HCT116 (cell line): ENCODE measurements around the gene PRR9. TPM values are rescaled to one million over a fixed set of nuclear protein-coding genes. Genes with fewer than 3 reads are reported as not detected.

Experiments used
- ATAC-seq: fragments of 200-7000 bp; cut with Tn5 transposase; 2 replicates; pipeline ENCODE4 v1.9.1; 2020; ENCODE audit warnings: mild to moderate bottlenecking, moderate library complexity
- BruUV-seq: library from RNA; stranded (reverse); fragments of 400-500 nt; replicated peaks from 2 replicates; lab custom pipeline; 2021; lab: Mats Ljungman, UMichigan
- CTCF ChIA-PET: fragments of 300-600 bp; sonication (Branson Sonifier 250); formaldehyde crosslinking; loops from one replicate; lab custom pipeline; 2021; ENCODE audit warnings: antibody characterized with exemption; lab: Charles Lee
- POLR2A ChIA-PET: fragments of 300-600, 350-600 bp; sonication (Branson Sonifier 250); formaldehyde crosslinking; loops from one replicate; lab custom pipeline; 2021; ENCODE audit warnings: antibody characterized with exemption; lab: Charles Lee
- RAD21 ChIA-PET, 2 experiments: fragments of 300-600 bp; sonication (Branson Sonifier 250); formaldehyde crosslinking; loops; one replicate each; lab custom pipeline; 2023; ENCODE audit warnings: low total read pairs in 2 of 2; ENCODE audit not compliant: uncharacterized antibody in 2 of 2, unreplicated experiment in 2 of 2, low non-redundant PET in 1 of 2; lab: Charles Lee
- DNase-seq: peaks from one replicate; pipeline ENCODE4 v3.0.0-alpha.2; 2010; ENCODE audit warnings: low read depth, low spot score
- H2AFZ ChIP-seq: fragments of 200-600 bp; shearing (Covaris generic), sonication (generic); 2 replicates; pipeline ENCODE4 v1.6.1; 2017; ENCODE audit warnings: low read depth, mixed run types, mixed read lengths, antibody characterized with exemption, low read length; ENCODE audit not compliant: poor library complexity, severe bottlenecking
- H3K27ac ChIP-seq: 2 replicates; pipeline ENCODE4 v1.5.1; 2012; ENCODE audit warnings: low read depth, low read length
- H3K27me3 ChIP-seq: fragments of 200-600 bp; sonication (generic); 2 replicates; pipeline ENCODE4 v1.6.1; 2016; ENCODE audit warnings: mixed run types, low read length, mixed read lengths; ENCODE audit not compliant: insufficient read depth
- H3K36me3 ChIP-seq, 2 experiments: fragments of 200-500 bp in 1 of 2; fragments of 200-600 bp in 1 of 2; sonication (Bioruptor generic) in 1 of 2; sonication (generic) in 1 of 2; 2 replicates each; pipeline versions ENCODE4 v1.5.1 to v1.6.1; 2014 to 2016; ENCODE audit warnings: low read length in 2 of 2, inconsistent platforms in 1 of 2, mixed read lengths in 1 of 2, mixed run types in 1 of 2; ENCODE audit not compliant: insufficient read depth in 2 of 2, control insufficient read depth in 1 of 2
- H3K4me1 ChIP-seq, 2 experiments: fragments of 200-600 bp in 1 of 2; sonication (generic) in 1 of 2; 2 replicates each; pipeline versions ENCODE4 v1.5.1 to v1.6.1; 2012 to 2017; ENCODE audit warnings: low read length in 2 of 2, inconsistent platforms in 1 of 2, mild to moderate bottlenecking in 1 of 2, mixed read lengths in 1 of 2, mixed run types in 1 of 2, moderate library complexity in 1 of 2; ENCODE audit not compliant: insufficient read depth in 2 of 2, control insufficient read depth in 1 of 2
- H3K4me2 ChIP-seq: fragments of 200-600 bp; sonication (generic); 2 replicates; pipeline ENCODE4 v1.6.1; 2017; ENCODE audit warnings: mixed run types, low read length, mixed read lengths
- H3K4me3 ChIP-seq, 2 experiments: fragments of 200-600 bp in 1 of 2; sonication (generic) in 1 of 2; replicated peaks in 1 of 2; 2 replicates each; pipeline ENCODE4 v1.5.1; 2011 to 2016; ENCODE audit warnings: low read length in 2 of 2, control low read depth in 1 of 2, low read depth in 1 of 2, mild to moderate bottlenecking in 1 of 2, mixed read lengths in 1 of 2, mixed run types in 1 of 2
- H3K79me2 ChIP-seq: fragments of 200-600 bp; sonication (generic); 2 replicates; pipeline ENCODE4 v1.6.1; 2017; ENCODE audit warnings: mild to moderate bottlenecking, mixed run types, low read length, moderate library complexity, mixed read lengths; ENCODE audit not compliant: insufficient read depth
- H3K9ac ChIP-seq: fragments of 200-600 bp; sonication (generic); 2 replicates; pipeline ENCODE4 v1.6.1; 2016; ENCODE audit warnings: low read length, mixed read lengths
- H3K9me2 ChIP-seq: fragments of 200-600 bp; sonication (generic), shearing (Covaris generic); 2 replicates; pipeline ENCODE4 v1.6.1; 2017; ENCODE audit warnings: mixed run types, mild to moderate bottlenecking, moderate library complexity; ENCODE audit not compliant: insufficient read depth
- H3K9me3 ChIP-seq, 2 experiments: fragments of 200-500 bp in 1 of 2; fragments of 200-600 bp in 1 of 2; sonication (Bioruptor generic) in 1 of 2; sonication (generic) in 1 of 2; 2 replicates each; pipeline ENCODE4 v1.6.1; 2014 to 2017; ENCODE audit warnings: low read length in 2 of 2, mixed read lengths in 2 of 2, inconsistent platforms in 1 of 2, low read depth in 1 of 2, mild to moderate bottlenecking in 1 of 2, mixed run types in 1 of 2, moderate library complexity in 1 of 2; ENCODE audit not compliant: control insufficient read depth in 1 of 2, insufficient read depth in 1 of 2
- H4K20me1 ChIP-seq: fragments of 200-600 bp; sonication (generic), shearing (Covaris generic); 2 replicates; pipeline ENCODE4 v1.6.1; 2017; ENCODE audit warnings: mixed run types, mild to moderate bottlenecking, moderate library complexity; ENCODE audit not compliant: insufficient read depth
- CBX3 ChIP-seq: IDR thresholded peaks from 2 replicates; pipeline ENCODE4 v1.6.1; 2012; ENCODE audit warnings: low read depth
- CEBPB ChIP-seq: IDR thresholded peaks from 2 replicates; pipeline ENCODE4 v1.6.1; 2012; ENCODE audit warnings: low read depth
- EGR1 ChIP-seq: IDR thresholded peaks from 2 replicates; pipeline ENCODE4 v1.6.1; 2012; ENCODE audit warnings: low read depth
- EZH2 ChIP-seq: fragments of 200-600 bp; sonication (generic); IDR thresholded peaks from 2 replicates; pipeline ENCODE4 v1.6.1; 2017; ENCODE audit warnings: antibody characterized with exemption, mixed run types
- POLR2AphosphoS5 ChIP-seq: IDR thresholded peaks from 2 replicates; pipeline ENCODE4 v1.6.1; 2011; ENCODE audit warnings: mild to moderate bottlenecking, low read depth, low read length, moderate library complexity
- RAD21 ChIP-seq: IDR thresholded peaks from 2 replicates; pipeline ENCODE4 v1.6.1; 2012; ENCODE audit warnings: low read depth, mild to moderate bottlenecking
- SRF ChIP-seq: IDR thresholded peaks from 2 replicates; pipeline ENCODE4 v1.6.1; 2012; ENCODE audit warnings: low read depth
- TCF7L2 ChIP-seq: IDR thresholded peaks from 2 replicates; pipeline ENCODE4 v1.7.0; 2011; ENCODE audit warnings: borderline replicate concordance, inconsistent platforms; ENCODE audit not compliant: insufficient read depth, insufficient read length; ENCODE audit errors: extremely low read depth
- YY1 ChIP-seq: IDR thresholded peaks from 2 replicates; pipeline ENCODE4 v1.6.1; 2011; ENCODE audit warnings: low read length, low read depth, moderate library complexity, mild to moderate bottlenecking; ENCODE audit not compliant: insufficient replicate concordance; ENCODE audit errors: extremely low read depth
- ZFX ChIP-seq: fragments of 450-650 bp; IDR thresholded peaks from 2 replicates; pipeline ENCODE4 v1.6.1; 2017
- intact Hi-C: fragments of 100-400 bp; cut with micrococcal nuclease; formaldehyde crosslinking; loops from 2 replicates; pipeline ENCODE4 v1.10.0; 2022
- total RNA-seq: library from RNA; stranded (reverse); gene quantifications from one replicate; pipeline ENCODE4 v1.2.1, GENCODE V29; 2021; ENCODE audit not compliant: unreplicated experiment
- TF ChIP-seq, protein P1 (sequence below): IDR thresholded peaks from 2 replicates; pipeline ENCODE4 v1.6.1; 2011; ENCODE audit warnings: mild to moderate bottlenecking, low read length, moderate library complexity; ENCODE audit not compliant: insufficient replicate concordance; ENCODE audit errors: extremely low read depth
- TF ChIP-seq, protein P2 (sequence below): IDR thresholded peaks from 2 replicates; pipeline ENCODE4 v1.6.1; 2012
- TF ChIP-seq, protein P3 (sequence below): IDR thresholded peaks from 2 replicates; pipeline ENCODE4 v1.6.1; 2012; ENCODE audit warnings: low read depth

The PRR9 gene
- total RNA-seq, 1 experiment from 2014 or later: not detected

DNA sequence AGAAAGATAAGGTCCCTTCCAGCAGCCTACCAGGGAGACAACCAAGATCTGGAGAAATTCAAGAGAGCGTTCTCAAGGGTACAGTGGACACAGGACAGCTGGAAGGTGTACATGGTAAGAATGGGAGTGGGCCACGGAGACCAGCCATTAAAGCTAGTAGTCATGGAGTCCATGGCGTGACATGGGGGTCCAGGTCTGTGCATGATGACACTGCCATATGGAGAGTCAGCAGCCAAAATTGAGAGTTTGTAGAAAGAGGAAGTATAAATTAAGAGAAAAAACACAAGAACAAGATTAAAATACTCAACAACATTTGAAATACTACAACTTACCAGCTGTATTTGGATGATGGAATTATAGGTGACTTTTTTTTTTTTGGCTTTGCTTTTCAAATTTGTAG, 34.2 kb downstream of the PRR9 start:
- intact Hi-C loops: no loop called here
- H3K4me2 ChIP-seq: no peak overlapping the region
- H3K27ac ChIP-seq: no peak overlapping the region
- DNase-seq (no peak), ATAC-seq (no peak)
- no peaks in the 10 kb centered on the region for H3K4me1 ChIP-seq
- no peaks in the 10 kb centered on the region for H3K36me3 ChIP-seq
- ChIA-PET RAD21 (no interaction called here), CTCF (no interaction called here), POLR2A (no interaction called here)
- no peak overlapping the region for H2AFZ ChIP-seq
- H4K20me1 ChIP-seq: no peaks in the 10 kb centered on the region
- TF ChIP-seq ZFX: no peak
- TF ChIP-seq TCF7L2: no peak
- TF ChIP-seq CEBPB: no peak
- no peak for TF ChIP-seq RAD21
- TF ChIP-seq SRF: no peak
- TF ChIP-seq, protein P1, sequence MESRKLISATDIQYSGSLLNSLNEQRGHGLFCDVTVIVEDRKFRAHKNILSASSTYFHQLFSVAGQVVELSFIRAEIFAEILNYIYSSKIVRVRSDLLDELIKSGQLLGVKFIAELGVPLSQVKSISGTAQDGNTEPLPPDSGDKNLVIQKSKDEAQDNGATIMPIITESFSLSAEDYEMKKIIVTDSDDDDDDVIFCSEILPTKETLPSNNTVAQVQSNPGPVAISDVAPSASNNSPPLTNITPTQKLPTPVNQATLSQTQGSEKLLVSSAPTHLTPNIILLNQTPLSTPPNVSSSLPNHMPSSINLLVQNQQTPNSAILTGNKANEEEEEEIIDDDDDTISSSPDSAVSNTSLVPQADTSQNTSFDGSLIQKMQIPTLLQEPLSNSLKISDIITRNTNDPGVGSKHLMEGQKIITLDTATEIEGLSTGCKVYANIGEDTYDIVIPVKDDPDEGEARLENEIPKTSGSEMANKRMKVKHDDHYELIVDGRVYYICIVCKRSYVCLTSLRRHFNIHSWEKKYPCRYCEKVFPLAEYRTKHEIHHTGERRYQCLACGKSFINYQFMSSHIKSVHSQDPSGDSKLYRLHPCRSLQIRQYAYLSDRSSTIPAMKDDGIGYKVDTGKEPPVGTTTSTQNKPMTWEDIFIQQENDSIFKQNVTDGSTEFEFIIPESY: no peak
- TF ChIP-seq CBX3: no peak
- TF ChIP-seq EZH2: no peak
- TF ChIP-seq, protein P2, sequence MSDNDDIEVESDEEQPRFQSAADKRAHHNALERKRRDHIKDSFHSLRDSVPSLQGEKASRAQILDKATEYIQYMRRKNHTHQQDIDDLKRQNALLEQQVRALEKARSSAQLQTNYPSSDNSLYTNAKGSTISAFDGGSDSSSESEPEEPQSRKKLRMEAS: no peak
- TF ChIP-seq POLR2AphosphoS5: no peak
- no peak for TF ChIP-seq EGR1
- TF ChIP-seq, protein P3, sequence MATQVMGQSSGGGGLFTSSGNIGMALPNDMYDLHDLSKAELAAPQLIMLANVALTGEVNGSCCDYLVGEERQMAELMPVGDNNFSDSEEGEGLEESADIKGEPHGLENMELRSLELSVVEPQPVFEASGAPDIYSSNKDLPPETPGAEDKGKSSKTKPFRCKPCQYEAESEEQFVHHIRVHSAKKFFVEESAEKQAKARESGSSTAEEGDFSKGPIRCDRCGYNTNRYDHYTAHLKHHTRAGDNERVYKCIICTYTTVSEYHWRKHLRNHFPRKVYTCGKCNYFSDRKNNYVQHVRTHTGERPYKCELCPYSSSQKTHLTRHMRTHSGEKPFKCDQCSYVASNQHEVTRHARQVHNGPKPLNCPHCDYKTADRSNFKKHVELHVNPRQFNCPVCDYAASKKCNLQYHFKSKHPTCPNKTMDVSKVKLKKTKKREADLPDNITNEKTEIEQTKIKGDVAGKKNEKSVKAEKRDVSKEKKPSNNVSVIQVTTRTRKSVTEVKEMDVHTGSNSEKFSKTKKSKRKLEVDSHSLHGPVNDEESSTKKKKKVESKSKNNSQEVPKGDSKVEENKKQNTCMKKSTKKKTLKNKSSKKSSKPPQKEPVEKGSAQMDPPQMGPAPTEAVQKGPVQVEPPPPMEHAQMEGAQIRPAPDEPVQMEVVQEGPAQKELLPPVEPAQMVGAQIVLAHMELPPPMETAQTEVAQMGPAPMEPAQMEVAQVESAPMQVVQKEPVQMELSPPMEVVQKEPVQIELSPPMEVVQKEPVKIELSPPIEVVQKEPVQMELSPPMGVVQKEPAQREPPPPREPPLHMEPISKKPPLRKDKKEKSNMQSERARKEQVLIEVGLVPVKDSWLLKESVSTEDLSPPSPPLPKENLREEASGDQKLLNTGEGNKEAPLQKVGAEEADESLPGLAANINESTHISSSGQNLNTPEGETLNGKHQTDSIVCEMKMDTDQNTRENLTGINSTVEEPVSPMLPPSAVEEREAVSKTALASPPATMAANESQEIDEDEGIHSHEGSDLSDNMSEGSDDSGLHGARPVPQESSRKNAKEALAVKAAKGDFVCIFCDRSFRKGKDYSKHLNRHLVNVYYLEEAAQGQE: no peak
- no peak for TF ChIP-seq YY1
- no peaks in the 10 kb centered on the region for H3K9me2 ChIP-seq
- peaks cover 56% of the 10 kb centered on the region for H3K27me3 ChIP-seq
- H3K4me3 ChIP-seq: no peak overlapping the region
- no peak overlapping the region for H3K9ac ChIP-seq
- no TSS peak for BruUV-seq
- no peaks in the 10 kb centered on the region for H3K9me3 ChIP-seq
- no peaks in the 10 kb centered on the region for H3K79me2 ChIP-seq
